Mammary epithelial cell (primary cell): Measurements from ENCODE around the gene OR2V1.
"Not testable (repeated sequence)": the region's sequence is repeated elsewhere in the genome, so short reads cannot be mapped to it uniquely, and the experiment has no call there.

Experiments used
- EZH2 ChIP-seq: IDR thresholded peaks from 2 replicates; pipeline ENCODE4 v1.6.1; 2012; ENCODE audit warnings: low read length, inconsistent platforms, borderline replicate concordance
- TF ChIP-seq, protein P1 (sequence below), 2 donors: IDR thresholded peaks in 1 of 2; conservative IDR thresholded peaks in 1 of 2; 2 replicates each; pipeline ENCODE4 v1.5.1; 2011 to 2012; ENCODE audit warnings: inconsistent platforms in 2 of 2, low read length in 2 of 2, mild to moderate bottlenecking in 2 of 2, control low read depth in 1 of 2, low read depth in 1 of 2; ENCODE audit not compliant: insufficient read depth in 1 of 2; ENCODE audit errors: extremely low read depth in 1 of 2

DNA sequence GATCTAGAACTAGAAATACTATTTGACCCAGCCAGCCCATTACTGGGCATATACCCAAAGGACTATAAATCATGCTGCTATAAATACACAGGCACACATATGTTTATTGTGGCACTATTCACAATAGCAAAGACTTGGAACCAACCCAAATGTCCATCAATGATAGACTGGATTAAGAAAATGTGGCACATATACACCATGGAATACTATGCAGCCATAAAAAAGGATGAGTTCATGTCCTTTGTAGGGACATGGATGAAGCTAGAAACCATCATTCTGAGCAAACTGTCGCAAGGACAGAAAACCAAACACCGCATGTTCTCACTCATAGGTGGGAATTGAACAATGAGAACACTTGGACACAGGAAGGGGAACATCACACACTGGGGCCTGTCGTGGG lies 35.8 kb downstream of the OR2V1 start:
- TF ChIP-seq EZH2, result not testable (repeated sequence)
- TF ChIP-seq, protein P1, sequence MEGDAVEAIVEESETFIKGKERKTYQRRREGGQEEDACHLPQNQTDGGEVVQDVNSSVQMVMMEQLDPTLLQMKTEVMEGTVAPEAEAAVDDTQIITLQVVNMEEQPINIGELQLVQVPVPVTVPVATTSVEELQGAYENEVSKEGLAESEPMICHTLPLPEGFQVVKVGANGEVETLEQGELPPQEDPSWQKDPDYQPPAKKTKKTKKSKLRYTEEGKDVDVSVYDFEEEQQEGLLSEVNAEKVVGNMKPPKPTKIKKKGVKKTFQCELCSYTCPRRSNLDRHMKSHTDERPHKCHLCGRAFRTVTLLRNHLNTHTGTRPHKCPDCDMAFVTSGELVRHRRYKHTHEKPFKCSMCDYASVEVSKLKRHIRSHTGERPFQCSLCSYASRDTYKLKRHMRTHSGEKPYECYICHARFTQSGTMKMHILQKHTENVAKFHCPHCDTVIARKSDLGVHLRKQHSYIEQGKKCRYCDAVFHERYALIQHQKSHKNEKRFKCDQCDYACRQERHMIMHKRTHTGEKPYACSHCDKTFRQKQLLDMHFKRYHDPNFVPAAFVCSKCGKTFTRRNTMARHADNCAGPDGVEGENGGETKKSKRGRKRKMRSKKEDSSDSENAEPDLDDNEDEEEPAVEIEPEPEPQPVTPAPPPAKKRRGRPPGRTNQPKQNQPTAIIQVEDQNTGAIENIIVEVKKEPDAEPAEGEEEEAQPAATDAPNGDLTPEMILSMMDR (conservative IDR thresholded peaks at IDR 0.05 in 1 of 2, IDR thresholded peaks at IDR 0.05 in 1 of 2; ENCODE audit: extremely low read depth in 1 of 2, insufficient read depth in 1 of 2, low read depth in 1 of 2, low read length in 2 of 2), result not testable (repeated sequence)
